Measurements from ENCODE around the gene ZBTB7A. TPM values are rescaled to one million over a fixed set of nuclear protein-coding genes. Genes with fewer than 3 reads are reported as not detected.

Gene ZBTB7A
- total RNA-seq, 4 donors from 2014 or later, result 64.9 to 97.7 (median 86.7) TPM

DNA sequence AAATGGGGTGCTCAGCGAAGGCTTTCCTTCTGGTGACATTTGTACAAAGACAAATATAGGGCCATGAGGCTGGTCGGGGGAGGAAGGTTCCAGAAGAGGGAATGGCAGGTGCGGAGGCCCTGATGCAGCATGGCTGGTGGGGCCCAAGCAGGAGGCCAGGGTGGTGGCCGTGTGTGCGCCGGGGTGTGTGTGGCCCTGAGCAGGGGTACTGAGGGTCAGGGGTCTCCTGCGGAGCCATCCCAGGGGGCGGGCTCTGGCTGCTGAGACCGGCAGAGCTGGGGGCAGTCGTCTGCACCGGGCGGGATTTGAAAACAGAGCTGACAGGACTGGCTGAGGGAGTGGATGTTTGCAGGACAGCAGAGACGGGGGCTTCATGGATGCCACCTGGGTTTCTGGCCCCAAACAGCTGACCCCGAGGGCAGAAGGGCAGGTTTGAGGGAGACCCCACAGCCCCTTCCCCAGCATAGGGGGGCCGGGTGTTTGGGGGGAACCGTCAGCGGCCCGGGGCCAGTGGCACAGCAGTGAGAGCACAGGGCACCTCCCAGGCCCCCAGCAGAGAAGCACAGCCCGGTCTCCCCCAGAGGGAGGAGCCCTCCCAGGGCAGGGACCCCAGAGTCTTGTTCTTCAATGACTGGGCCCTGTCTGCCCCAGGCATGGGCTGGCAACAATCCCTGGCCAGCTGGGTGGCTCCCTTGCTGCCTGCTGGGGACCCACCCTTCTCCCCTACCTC lies 47.8 kb downstream of the ZBTB7A start:
- Histone ChIP-seq H3K27ac (peak overlapping the region; percentile 69 to 95 (median 84)), H3K4me3 (no peak overlapping the region), H3K27me3 (no peaks in the 10 kb centered on the region), H3K4me1 (peaks cover 0 to 80% (median 50%) of the 10 kb centered on the region in 4 donors), H3K9me3 (no peaks in the 10 kb centered on the region), H3K36me3 (peaks cover 0 to 36% (median under 1%) of the 10 kb centered on the region in 3 donors)
- 58 to 62% methylated on average over 17 to 18 of the region's 19 CpGs for WGBS, 2 donors
- no peak for DNase-seq (ENCODE audit: low spot score in 2 of 2)
- TF ChIP-seq EP300 (IDR thresholded peaks at IDR 0.05) (no peak), POLR2A (IDR thresholded peaks at IDR 0.05) (no peak)

DNA sequence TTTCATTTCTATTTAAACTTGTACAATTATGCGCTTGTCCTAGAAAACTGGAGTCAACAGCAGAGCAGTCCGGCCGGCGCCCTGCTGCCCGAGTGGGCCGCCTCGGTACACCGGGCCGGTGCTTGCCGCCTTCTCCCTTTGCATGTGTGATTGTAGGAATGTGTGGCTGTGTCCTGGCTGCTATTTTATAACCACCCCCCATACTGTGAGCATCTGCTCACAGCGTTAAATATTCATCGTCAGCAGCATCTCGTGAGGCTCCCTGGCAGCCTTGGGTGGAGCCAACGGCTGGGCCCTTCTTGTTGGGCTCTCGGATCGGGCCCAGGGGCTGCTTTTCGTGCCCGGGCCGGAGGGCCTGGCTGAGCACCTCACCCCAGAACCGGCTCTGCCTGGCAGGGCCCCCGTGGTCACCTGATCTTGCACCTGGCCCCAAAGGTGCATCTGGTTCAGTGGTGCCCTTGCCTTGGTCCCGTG lies 48.5 kb downstream of the ZBTB7A start:
- Histone ChIP-seq H3K36me3 (peaks cover 2 to 36% (median 8%) of the 10 kb centered on the region in 3 donors), H3K27me3 (no peaks in the 10 kb centered on the region), H3K4me3 (peak overlapping the region in 1 of 4 donors; percentile 21), H3K4me1 (peaks cover 0 to 80% (median 56%) of the 10 kb centered on the region in 4 donors), H3K9me3 (no peaks in the 10 kb centered on the region), H3K27ac (peak overlapping the region; percentile 69 to 95 (median 84))
- no peak for DNase-seq (ENCODE audit: low spot score in 2 of 2)
- 54 to 75% methylated on average over 15 to 22 of the region's 22 CpGs for WGBS, 2 donors
- TF ChIP-seq POLR2A (IDR thresholded peaks at IDR 0.05) (peak in 1 of 2 donors; percentile 35), EP300 (IDR thresholded peaks at IDR 0.05) (peak in 1 of 2 donors; percentile 65)
- TF ChIP-seq, protein P1, sequence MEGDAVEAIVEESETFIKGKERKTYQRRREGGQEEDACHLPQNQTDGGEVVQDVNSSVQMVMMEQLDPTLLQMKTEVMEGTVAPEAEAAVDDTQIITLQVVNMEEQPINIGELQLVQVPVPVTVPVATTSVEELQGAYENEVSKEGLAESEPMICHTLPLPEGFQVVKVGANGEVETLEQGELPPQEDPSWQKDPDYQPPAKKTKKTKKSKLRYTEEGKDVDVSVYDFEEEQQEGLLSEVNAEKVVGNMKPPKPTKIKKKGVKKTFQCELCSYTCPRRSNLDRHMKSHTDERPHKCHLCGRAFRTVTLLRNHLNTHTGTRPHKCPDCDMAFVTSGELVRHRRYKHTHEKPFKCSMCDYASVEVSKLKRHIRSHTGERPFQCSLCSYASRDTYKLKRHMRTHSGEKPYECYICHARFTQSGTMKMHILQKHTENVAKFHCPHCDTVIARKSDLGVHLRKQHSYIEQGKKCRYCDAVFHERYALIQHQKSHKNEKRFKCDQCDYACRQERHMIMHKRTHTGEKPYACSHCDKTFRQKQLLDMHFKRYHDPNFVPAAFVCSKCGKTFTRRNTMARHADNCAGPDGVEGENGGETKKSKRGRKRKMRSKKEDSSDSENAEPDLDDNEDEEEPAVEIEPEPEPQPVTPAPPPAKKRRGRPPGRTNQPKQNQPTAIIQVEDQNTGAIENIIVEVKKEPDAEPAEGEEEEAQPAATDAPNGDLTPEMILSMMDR (IDR thresholded peaks at IDR 0.05), result no peak

DNA sequence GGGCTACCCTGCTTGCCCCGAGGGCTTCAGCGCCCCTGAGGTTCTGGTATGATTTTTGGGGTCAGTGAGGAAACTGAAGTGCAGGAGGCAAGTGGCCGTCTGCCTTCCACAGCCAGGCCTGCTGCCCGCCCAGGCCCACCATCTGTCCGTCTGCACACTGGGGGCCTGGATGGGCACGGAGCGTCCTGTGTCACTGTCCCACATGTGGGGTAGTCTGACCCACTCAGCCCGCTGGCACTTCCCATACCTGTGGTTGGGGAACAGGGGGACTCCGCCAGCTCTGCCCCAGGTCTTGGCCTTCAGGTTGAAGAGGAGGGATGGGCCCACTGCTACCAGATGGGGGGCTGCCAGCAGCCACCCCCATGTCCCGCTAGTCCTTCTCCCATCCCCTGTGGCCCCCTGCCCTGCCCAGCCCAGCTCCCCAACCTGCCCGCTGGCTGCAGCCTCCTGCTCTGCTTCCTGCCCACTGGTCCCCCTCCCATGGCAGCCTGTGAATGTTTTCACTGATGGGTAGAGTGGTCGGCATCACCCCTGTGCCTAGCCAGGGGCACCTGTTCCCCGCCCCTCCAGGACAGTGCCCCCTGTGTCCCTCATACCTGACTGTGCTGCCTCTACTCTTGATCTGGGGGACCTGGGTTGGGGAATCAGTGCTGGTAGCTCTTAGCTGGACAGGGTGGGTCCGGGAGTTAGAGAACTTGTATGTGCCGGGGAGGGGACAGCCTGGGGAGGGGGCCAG lies 49.6 kb downstream of the ZBTB7A start:
- peak overlapping the region; percentile 77 to 95 (median 87) for H3K27ac ChIP-seq
- DNase-seq (ENCODE audit: low spot score in 2 of 2), result no peak
- peak overlapping the region in 1 of 4 donors; percentile 13 for H3K4me3 ChIP-seq
- H3K27me3 ChIP-seq, result no peaks in the 10 kb centered on the region
- H3K9me3 ChIP-seq, result no peaks in the 10 kb centered on the region
- 63 to 69% methylated on average over 14 to 15 of the region's 15 CpGs for WGBS, 2 donors
- peaks cover 0 to 90% (median 58%) of the 10 kb centered on the region in 4 donors for H3K4me1 ChIP-seq
- TF ChIP-seq, protein P1 (IDR thresholded peaks at IDR 0.05), result no peak
- TF ChIP-seq EP300 (IDR thresholded peaks at IDR 0.05), result no peak
- no peak for TF ChIP-seq POLR2A (IDR thresholded peaks at IDR 0.05)
- H3K36me3 ChIP-seq, result peaks cover 3 to 40% (median 12%) of the 10 kb centered on the region in 3 donors

DNA sequence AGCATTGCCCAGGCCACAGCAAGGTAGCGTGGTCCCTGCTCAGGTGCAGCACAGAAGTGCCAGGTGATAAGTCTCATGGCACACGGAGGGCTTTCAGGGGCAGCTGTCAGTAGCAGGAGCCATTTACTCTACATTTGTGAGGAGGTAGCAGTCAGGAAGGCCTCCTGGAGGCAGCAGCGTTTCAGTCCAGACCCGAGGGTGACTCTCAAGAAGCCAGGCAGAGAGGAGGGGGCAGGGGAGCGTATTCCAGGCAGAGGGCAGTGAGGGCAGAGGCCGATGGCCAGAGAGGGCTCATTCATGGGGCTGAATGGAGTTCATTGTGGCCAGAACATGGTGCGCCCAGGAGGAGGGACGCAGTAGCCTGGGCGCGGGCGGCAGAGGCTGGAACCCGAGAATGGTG lies 50.2 kb downstream of the ZBTB7A start:
- Histone ChIP-seq H3K9me3 (no peaks in the 10 kb centered on the region), H3K27ac (peak overlapping the region; percentile 77 to 95 (median 87)), H3K27me3 (no peaks in the 10 kb centered on the region), H3K4me1 (peaks cover 0 to 93% (median 58%) of the 10 kb centered on the region in 4 donors), H3K4me3 (peak overlapping the region in 2 of 4 donors; percentile 30 to 32), H3K36me3 (peaks cover 3 to 36% (median 12%) of the 10 kb centered on the region in 3 donors)
- WGBS, 2 donors, result 56 to 61% methylated on average over 10 to 12 of the region's 12 CpGs
- TF ChIP-seq POLR2A (IDR thresholded peaks at IDR 0.05) (no peak), EP300 (IDR thresholded peaks at IDR 0.05) (peak; percentile 18 to 77)
- DNase-seq (ENCODE audit: low spot score in 2 of 2), result peak in 1 of 2 donors; percentile 9

DNA sequence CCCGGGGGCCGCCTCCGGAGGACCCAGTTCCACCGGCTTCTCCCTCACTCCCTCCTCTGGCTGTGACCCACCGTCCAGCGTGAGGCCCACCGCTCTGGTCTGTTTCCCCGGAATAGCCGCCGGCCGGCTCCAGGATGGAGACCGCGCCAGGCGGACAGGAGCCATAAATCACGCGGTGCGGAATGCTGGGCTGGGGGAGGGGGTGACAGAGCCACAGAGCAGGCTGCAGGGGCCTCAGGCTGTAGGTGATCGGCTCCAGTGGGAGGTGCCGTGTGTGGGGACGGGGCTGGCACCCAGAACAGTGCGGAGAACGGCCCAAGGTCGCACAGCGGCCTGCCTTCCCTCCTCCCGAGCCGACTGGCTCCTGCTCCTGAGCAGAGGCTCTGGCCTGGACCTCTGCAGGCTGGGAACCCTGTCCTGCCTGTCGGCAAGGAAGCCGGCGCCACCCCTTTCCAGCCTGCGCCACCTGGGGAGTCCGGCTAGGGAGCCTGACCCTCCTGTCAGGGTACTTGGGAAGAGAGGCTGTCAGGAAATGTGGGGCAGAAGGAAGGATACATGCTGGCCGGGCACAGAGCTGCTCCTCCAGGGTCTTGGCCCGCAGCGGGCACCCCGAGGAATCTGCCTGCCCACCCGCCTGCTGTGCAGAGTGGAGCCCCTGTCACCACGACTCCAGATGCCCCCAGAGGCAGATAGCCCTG lies 50.8 kb downstream of the ZBTB7A start:
- no peak for DNase-seq (ENCODE audit: low spot score in 2 of 2)
- TF ChIP-seq, protein P1 (IDR thresholded peaks at IDR 0.05), result no peak
- TF ChIP-seq EP300 (IDR thresholded peaks at IDR 0.05), result no peak
- no peak for TF ChIP-seq POLR2A (IDR thresholded peaks at IDR 0.05)
- Histone ChIP-seq H3K4me3 (peak overlapping the region in 3 of 4 donors; percentile 5 to 32 (median 30)), H3K4me1 (peaks cover 0 to 96% (median 62%) of the 10 kb centered on the region in 4 donors), H3K27ac (peak overlapping the region; percentile 77 to 95 (median 87)), H3K36me3 (peaks cover 3 to 36% (median 12%) of the 10 kb centered on the region in 3 donors), H3K27me3 (no peaks in the 10 kb centered on the region), H3K9me3 (no peaks in the 10 kb centered on the region)
- 48 to 51% methylated on average over 29 to 33 of the region's 37 CpGs for WGBS, 2 donors

Measured in tibial nerve (tissue), 4 donors.